Activated T-helper 9 cell treated with anti-CD3 and anti-CD28 coated beads, Interleukin-2, amount 50 U/mL, for 16 hours (primary cell): ENCODE measurements around the gene ELMO1.

Source experiments
- DNase-seq: peaks from one replicate; pipeline ENCODE4 v3.0.0-alpha.2; 2020; ENCODE audit warnings: low read depth

Gene ELMO1

DNA sequence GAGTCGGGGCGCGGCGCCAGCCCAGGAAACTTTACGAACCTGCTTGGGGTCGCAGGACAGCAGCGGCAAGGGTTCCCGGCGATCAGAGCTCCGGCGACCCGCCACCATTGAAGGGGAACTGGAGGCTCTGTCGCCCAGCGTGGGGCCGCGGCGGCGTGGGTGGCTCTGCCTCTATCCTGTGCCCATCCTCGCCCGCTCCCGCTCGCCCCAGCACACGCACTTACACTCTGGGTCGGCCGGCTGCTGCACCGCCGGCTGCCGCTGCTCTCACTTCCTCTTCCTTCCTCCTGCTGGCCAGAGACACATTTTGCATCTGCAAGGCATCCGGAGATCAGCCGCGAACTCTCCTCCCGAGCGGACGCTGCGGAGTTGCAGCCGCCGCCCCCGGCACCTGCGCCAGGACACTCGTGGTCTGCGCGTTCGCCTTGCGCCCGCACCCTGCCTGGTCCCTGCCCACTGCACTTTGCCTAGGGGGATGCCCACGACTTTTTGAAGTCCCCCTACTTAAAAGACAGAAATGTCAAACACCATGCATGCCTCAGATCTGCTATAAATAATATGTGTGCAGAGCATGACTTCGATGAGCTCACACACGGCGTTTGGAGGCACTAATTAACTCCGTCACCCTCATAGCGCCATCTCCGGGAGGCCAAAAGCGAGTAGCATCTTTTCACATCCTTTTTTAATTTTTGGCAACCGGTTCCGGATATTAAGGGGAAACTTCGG, at the start of gene ELMO1:
TSS of gene ELMO1 (minus strand) at position 229 of the 726 bp plus-strand sequence. CDS start 106,174 bp downstream, outside the sequence.
- DNase-seq, result peak; percentile 68

GRCh38 chr7:37497576-37497975, 48.9 kb upstream of the ELMO1 start:
- DNase-seq, result no peak

DNA sequence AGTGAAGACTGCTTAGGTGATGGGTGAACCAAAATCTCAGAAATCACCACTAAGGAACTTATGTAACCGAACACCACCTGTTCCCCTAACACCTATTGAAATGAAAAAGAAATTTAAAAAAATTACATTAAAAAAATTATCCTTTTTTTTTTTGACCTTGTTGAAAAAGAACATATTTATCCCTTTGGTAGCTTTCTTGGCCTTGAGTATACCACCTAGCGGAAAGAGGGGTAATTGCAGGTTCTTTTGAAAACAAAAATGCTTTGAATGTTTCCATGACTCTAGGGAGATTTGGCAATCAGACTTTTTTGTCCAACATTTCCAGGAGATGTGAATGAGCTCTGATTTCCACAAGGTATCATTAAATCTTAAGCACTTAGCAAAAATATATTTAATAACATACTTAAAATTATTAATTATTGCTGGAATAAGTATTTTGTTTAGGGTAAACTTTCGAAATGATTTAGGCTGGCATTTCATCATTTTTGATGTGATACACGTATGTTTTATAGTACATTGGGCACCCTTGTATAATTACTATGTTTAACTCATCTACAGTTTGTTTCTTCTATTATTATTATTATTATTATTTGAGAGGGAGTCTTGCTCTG, 47.0 kb upstream of the ELMO1 start:
- DNase-seq, result no peak

DNA sequence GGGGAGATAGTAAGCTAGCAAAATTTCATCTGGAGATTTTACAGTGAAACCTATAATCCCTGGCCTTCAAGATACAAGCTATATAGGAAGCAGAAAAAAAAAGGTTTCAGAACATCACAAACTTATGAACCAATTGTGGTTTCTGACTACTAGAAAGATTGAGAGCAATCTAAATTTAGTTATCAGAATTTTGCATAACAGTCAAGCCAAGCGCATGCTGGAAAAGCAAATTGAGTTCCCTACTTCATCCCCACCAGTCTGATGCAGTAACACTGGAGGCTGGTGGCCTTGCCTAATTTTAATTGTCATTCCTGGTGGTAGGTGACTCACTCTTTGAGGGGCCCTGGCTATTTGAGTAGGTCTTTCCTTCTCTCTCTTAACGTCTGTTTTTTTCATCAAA, 46.3 kb upstream of the ELMO1 start:
- no peak for DNase-seq

DNA sequence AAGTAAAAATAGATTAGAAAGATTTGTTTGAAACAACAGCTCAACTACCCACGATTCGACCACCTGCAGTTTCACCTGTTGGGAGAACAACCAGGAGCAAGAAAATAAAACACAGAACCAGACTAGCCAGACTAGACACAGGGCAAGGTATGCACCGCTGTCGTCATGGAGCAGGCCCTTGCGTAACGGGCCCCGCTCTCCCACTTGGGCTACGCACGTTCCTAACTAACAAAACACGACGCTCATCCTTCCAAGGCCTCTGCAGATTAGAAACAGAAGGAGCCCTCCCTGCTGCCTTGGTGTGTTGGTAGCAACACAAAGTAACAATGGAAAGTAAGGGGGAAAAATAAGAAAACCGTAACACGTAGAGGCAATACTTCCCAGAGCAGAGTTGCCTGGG, 45.1 kb upstream of the ELMO1 start:
- DNase-seq, result no peak

DNA sequence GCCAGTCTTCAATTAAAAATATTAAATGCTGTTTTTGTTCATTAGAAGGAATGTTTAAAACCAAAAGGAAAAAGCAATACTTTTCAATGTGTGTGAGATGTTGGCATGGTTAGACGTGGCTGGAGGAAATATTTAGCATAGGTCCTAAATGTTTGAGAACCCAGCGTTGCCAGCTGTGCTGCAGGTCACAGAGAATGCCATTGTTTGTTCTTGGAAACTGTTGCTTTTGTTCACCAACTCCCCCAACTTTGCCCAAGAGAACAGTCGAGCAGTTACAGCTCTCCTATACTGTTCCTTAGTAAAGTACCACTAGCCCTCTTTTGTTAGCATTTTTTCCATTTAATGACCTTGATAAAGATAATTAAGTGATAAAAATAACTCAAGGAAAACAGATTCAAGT, 44.5 kb upstream of the ELMO1 start:
- DNase-seq, result no peak

- no peak for DNase-seq
These were observed 43.4 kb upstream of the ELMO1 start for GRCh38 chr7:37491919-37492694.

- no peak for DNase-seq
These were observed 41.0 kb upstream of the ELMO1 start for GRCh38 chr7:37489703-37490102.

DNA sequence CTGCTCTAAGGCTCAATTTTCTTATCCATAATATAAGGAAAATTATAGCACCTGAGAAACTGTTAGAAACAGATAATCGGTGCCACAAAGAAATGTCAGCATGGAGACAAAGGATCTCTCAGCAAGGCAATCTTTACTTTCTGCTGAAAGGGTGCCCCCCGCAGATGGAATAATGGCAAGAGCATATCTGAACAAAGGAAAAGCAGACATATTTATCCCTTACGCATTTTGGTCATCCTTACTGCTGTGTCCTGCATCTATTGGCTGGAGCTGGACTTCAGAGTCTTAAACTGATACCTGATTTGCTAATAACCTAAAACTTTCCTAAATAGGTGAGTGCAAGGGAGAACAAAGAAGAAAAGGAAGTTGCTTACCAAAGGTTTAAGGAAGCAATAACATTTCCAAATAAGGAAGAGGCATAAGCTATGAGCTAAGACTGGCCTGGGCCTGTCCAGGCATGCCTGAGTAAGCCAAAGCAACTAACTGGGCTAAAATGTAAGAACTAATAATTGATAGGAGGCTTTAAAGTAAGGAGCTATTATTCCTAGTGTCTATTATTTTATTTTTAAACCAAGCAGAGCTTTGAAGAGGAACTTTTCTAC, 39.6 kb upstream of the ELMO1 start:
- no peak for DNase-seq

DNA sequence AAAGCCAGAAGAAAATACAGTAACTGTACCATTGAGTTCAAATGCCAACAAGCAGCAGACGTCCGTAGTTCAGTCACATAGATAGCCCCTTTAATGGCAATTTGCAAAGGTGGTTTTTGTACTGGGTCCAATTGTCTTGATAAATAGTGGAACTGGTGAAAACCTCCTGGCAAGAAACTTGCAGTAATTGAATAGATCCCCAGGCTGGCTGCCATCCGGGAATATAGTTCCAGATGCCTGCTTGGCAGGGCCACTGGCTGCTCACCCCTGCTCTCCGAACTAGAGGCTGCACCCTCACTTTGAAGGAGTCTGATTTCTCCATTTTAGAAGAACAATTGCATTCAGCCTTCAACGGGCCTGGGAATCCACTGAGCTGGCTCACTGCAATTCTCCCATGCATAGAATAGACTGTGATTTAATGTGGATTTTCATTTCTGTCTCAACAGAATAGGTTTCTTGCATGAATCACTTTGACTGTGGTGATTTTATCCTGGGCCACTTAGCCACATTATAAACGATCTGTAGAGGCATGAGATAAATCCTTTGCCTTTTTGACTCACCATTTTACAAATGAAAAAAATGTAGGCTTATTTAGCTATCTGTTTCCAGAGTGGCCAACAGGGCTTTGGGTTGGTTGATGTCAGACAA, 35.9 kb upstream of the ELMO1 start:
- DNase-seq, result no peak

- DNase-seq, result no peak
These were observed 35.0 kb upstream of the ELMO1 start for GRCh38 chr7:37483627-37484026.

GRCh38 chr7:37482953-37483352, 34.3 kb upstream of the ELMO1 start:
- no peak for DNase-seq

GRCh38 chr7:37482505-37482904, 33.8 kb upstream of the ELMO1 start:
- DNase-seq, result no peak

DNA sequence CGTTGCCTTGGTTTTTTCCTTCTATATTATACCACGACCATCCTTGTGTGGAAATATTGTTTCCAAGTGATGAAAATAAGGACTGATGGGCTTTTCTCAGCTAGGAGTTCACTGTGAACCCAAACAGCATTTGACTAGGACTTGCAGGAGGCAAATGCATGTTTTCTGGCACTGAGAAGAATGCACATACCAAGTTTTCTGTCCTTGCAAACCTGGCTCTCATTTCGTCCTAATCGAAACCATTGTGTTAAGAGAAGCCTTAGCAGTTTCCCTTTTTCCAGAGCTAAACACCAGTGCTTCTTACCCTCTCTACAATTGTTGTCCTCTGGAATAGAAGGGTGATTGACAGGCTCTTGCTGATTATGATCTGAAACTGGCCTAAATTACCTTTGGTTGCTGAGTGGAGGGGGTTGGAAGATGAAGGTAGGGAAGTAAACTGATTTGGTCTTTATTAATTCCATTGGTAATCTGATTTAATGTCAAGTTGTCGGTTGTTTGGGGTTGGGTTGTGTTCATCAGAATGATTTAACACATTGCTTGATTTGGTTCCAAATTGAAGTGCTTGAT, 33.1 kb upstream of the ELMO1 start:
- no peak for DNase-seq

- DNase-seq, result no peak
These were observed 32.5 kb upstream of the ELMO1 start for GRCh38 chr7:37481154-37481553.

DNA sequence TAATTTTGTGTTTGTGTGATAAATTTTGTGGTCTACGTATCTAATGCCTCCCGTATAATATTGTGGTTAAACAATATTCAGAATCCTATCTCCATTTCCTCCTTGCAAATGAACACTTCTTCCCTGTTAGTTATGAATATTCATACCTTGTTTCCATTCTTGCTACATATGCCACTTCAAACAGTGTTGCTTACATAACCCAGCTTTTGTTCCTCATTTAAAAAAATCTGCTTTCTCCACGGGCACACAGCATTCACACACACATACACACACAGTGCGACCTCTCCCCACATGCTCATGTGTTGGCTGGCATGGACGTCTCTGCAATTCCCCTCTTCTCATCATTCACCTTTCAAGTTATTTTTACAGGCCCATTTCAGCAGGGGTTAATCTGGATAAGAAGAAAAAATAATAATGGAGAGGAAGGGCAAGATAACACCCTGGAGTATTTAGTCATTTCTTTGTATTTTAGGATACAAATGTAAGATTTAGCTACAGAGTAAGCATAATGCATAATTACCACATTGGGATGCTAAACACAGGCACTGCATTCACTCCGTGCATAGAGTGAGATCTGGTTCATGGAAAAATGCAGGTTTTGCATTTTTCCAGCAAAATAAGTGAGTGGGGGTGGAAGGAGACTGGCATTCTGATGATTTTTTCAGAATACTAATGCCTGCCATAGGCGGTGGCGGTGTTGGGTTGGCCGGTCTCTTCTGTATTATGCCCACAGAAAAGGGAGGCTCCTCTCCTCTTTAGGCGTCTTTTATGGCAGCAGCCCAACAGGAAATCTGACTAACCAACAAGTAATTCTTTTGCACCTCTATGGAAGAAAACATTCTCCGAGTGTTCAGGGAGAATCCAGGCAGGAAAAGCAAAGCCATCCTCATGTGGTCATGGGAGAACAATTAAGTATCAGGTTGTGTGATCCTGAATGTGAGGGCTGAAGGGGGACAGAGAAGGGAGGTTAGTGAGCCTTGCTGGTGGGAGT, 31.7 kb upstream of the ELMO1 start:
- no peak for DNase-seq

- no peak for DNase-seq
These were observed 28.3 kb upstream of the ELMO1 start for GRCh38 chr7:37476881-37477450.

- no peak for DNase-seq
These were observed 27.8 kb upstream of the ELMO1 start for GRCh38 chr7:37476428-37476827.

DNA sequence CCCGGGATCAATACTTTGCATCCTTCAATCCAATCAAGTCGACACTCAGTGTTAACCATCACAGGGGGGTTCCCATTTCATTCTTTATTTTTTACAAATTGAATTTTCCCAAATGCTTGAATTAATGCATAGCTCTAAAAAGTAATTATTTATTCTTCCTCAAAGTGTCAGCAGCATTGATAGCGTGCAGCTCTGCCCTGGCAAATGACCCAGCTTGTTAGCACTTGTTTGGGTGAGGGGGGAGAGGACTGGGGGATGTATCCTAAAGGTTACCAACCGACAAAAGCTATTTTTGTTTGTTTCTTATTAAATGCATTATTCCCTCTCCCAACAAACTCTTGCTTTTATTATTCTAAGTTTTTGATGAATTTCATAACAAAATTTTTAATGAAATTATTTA, 27.0 kb upstream of the ELMO1 start:
- DNase-seq, result no peak

- no peak for DNase-seq
These were observed 23.0 kb upstream of the ELMO1 start for GRCh38 chr7:37471619-37472018.
